Right lobe of liver (tissue), 4 donors: ENCODE data around the gene KCNAB1.

Source experiments
- CTCF ChIP-seq, 4 donors: fragments of 200-600 bp in 3 of 4; fragments of 450-650 bp in 1 of 4; IDR thresholded peaks; one replicate each; pipeline versions ENCODE4 v1.5.1 to v1.8.0; 2016 to 2022; ENCODE audit warnings: antibody characterized with exemption in 4 of 4, mild to moderate bottlenecking in 2 of 4
- POLR2A ChIP-seq: fragments of 450-650 bp; IDR thresholded peaks from one replicate; pipeline ENCODE4 v1.6.1; 2017; ENCODE audit warnings: antibody characterized with exemption, mild to moderate bottlenecking
- donor health status: DM: no; HTN: no; CAD: no.
- donor health status: DM: no; HTN: no; CAD: no.
- donor health status: DM: no; HTN: yes; CAD: no.

- no peak for TF ChIP-seq CTCF (IDR thresholded peaks at IDR 0.05)
- no peak for TF ChIP-seq POLR2A
Observed at GRCh38 chr3:156493887-156494286, 373.5 kb downstream of the KCNAB1 start.
